Esophagus muscularis mucosa (tissue), 4 donors: ENCODE measurements around the gene USP25. TPM values are rescaled to one million over a fixed set of nuclear protein-coding genes. Genes with fewer than 3 reads are reported as not detected.

Experiments
- DNase-seq: peaks from one replicate; pipeline ENCODE4 v3.0.0-alpha.2; 2017; ENCODE audit errors: extremely low spot score
- H3K27ac ChIP-seq, 4 donors: fragments of 200-600 bp; sonication (generic); replicated peaks in 1 of 4; 1 replicate in 3 of 4; 2 replicates in 1 of 4; pipeline ENCODE4 v1.5.1; 2016 to 2019; ENCODE audit warnings: mild to moderate bottlenecking in 1 of 4
- H3K27me3 ChIP-seq, 4 donors: fragments of 200-600 bp; sonication (generic); one replicate each; pipeline versions ENCODE4 v1.5.1 to v1.6.0; 2016 to 2019
- H3K36me3 ChIP-seq, 4 donors: fragments of 200-600 bp; sonication (generic); one replicate each; pipeline ENCODE4 v1.5.1; 2016 to 2019
- H3K4me1 ChIP-seq, 4 donors: fragments of 200-600 bp; sonication (generic); one replicate each; pipeline ENCODE4 v1.5.1; 2016 to 2019
- H3K4me3 ChIP-seq, 4 donors: fragments of 200-600 bp; sonication (generic); 1 replicate in 2 of 4; 2 replicates in 2 of 4; pipeline ENCODE4 v1.5.1; 2016 to 2019; ENCODE audit warnings: mild to moderate bottlenecking in 4 of 4, moderate library complexity in 1 of 4
- H3K9me3 ChIP-seq, 4 donors: fragments of 200-600 bp; sonication (generic); 1 replicate in 3 of 4; 2 replicates in 1 of 4; pipeline ENCODE4 v1.5.1; 2016 to 2019
- CTCF ChIP-seq, 3 experiments: fragments of 200-600 bp in 2 of 3; fragments of 450-650 bp in 1 of 3; sonication (generic) in 2 of 3; IDR thresholded peaks; one replicate each; pipeline ENCODE4 v1.5.1; 2017 to 2019; ENCODE audit warnings: antibody characterized with exemption in 3 of 3, mild to moderate bottlenecking in 2 of 3, moderate library complexity in 1 of 3
- EP300 ChIP-seq: sonication (generic); formaldehyde crosslinking; IDR thresholded peaks from one replicate; pipeline ENCODE4 v1.6.1; 2017; ENCODE audit warnings: antibody characterized with exemption
- POLR2A ChIP-seq: fragments of 450-650 bp; IDR thresholded peaks from one replicate; pipeline ENCODE4 v1.6.1; 2017; ENCODE audit warnings: antibody characterized with exemption, moderate library complexity, mild to moderate bottlenecking, low read depth
- POLR2AphosphoS5 ChIP-seq, 2 donors: sonication (generic); formaldehyde crosslinking; IDR thresholded peaks; one replicate each; pipeline ENCODE4 v1.6.1; 2017; ENCODE audit warnings: antibody characterized with exemption in 2 of 2
- WGBS: methylation state at CpG from one replicate; pipeline ENCODE4 v1.1.5; 2018; 5-methylcytosine and 5-hydroxymethylcytosine counted together
- intact Hi-C: fragments of 100-400 bp; cut with DNase I; formaldehyde crosslinking; loops from one replicate; pipeline ENCODE4 v1.15.1; 2023
- total RNA-seq, 4 donors: library from RNA; depleted of rRNA; stranded (reverse); fragments of >200 nt; gene quantifications; one replicate each; pipeline versions ENCODE4 v1.1.0 to v1.2.1, GENCODE V29; 2016

The USP25 gene
- total RNA-seq, 4 donors from 2014 or later = 48.2 to 75.1 (median 60.0) TPM

- 71% methylated on average over 2 of the region's 2 CpGs for WGBS
- no peak for DNase-seq
- Histone ChIP-seq H3K27me3 (no peaks in the 10 kb centered on the region), H3K27ac (no peak overlapping the region), H3K4me1 (peaks cover 8 to 25% (median 21%) of the 10 kb centered on the region in 4 donors), H3K4me3 (no peak overlapping the region), H3K36me3 (peaks cover 0 to 8% (median 4%) of the 10 kb centered on the region in 4 donors), H3K9me3 (no peaks in the 10 kb centered on the region)
- TF ChIP-seq POLR2AphosphoS5 (IDR thresholded peaks at IDR 0.05) (no peak), EP300 (no peak), CTCF (IDR thresholded peaks at IDR 0.05) (no peak), POLR2A (no peak)
- intact Hi-C loops = no loop called here
These were observed 112.7 kb downstream of the USP25 start for GRCh38 chr21:15842565-15842880.

GRCh38 chr21:15843766-15844165, 114.0 kb downstream of the USP25 start:
- H3K9me3 ChIP-seq = no peaks in the 10 kb centered on the region
- H3K4me1 ChIP-seq = peaks cover 5 to 14% (median 12%) of the 10 kb centered on the region in 4 donors
- no peaks in the 10 kb centered on the region for H3K27me3 ChIP-seq
- H3K4me3 ChIP-seq = no peak overlapping the region
- 100% methylated on average over 1 of the region's 1 CpG for WGBS
- H3K27ac ChIP-seq = no peak overlapping the region
- DNase-seq = no peak
- TF ChIP-seq POLR2A = no peak
- no peak for TF ChIP-seq POLR2AphosphoS5 (IDR thresholded peaks at IDR 0.05)
- TF ChIP-seq EP300 = no peak
- TF ChIP-seq CTCF (IDR thresholded peaks at IDR 0.05) = no peak
- H3K36me3 ChIP-seq = peaks cover 0 to 15% (median 7%) of the 10 kb centered on the region in 4 donors
- intact Hi-C loops = no loop called here

GRCh38 chr21:15848634-15849560, 119.1 kb downstream of the USP25 start:
- Histone ChIP-seq H3K27me3 (no peaks in the 10 kb centered on the region), H3K4me1 (no peaks in the 10 kb centered on the region), H3K4me3 (no peak overlapping the region), H3K9me3 (no peaks in the 10 kb centered on the region), H3K36me3 (peaks cover 0 to 17% (median 6%) of the 10 kb centered on the region in 4 donors), H3K27ac (no peak overlapping the region)
- no peak for TF ChIP-seq EP300
- TF ChIP-seq CTCF (IDR thresholded peaks at IDR 0.05) = no peak
- TF ChIP-seq POLR2A = no peak
- no peak for TF ChIP-seq POLR2AphosphoS5 (IDR thresholded peaks at IDR 0.05)
- intact Hi-C loops = no loop called here
- WGBS = 81% methylated on average over 4 of the region's 4 CpGs
- DNase-seq = no peak

- H3K27ac ChIP-seq = no peak overlapping the region
- intact Hi-C loops = no loop called here
- no peak overlapping the region for H3K4me3 ChIP-seq
- peaks cover 0 to 26% (median 10%) of the 10 kb centered on the region in 4 donors for H3K36me3 ChIP-seq
- no peaks in the 10 kb centered on the region for H3K4me1 ChIP-seq
- no peak for TF ChIP-seq EP300
- no peak for TF ChIP-seq POLR2A
- no peak for TF ChIP-seq POLR2AphosphoS5 (IDR thresholded peaks at IDR 0.05)
- no peak for TF ChIP-seq CTCF (IDR thresholded peaks at IDR 0.05)
- H3K9me3 ChIP-seq = no peaks in the 10 kb centered on the region
- no peak for DNase-seq
- 94% methylated on average over 2 of the region's 2 CpGs for WGBS
- H3K27me3 ChIP-seq = no peaks in the 10 kb centered on the region
These were observed 120.1 kb downstream of the USP25 start for GRCh38 chr21:15849927-15850326.
